K562 (cell line): ENCODE data around the gene ACP4. TPM values are rescaled to one million over a fixed set of nuclear protein-coding genes. Genes with fewer than 3 reads are reported as not detected.

Experiments used
- BRF1 ChIP-seq: IDR thresholded peaks from 3 replicates; pipeline ENCODE4 v1.6.1; 2011; ENCODE audit warnings: borderline replicate concordance, mild to moderate bottlenecking; ENCODE audit not compliant: insufficient read length; ENCODE audit errors: extremely low read depth
- CEBPG ChIP-seq, 3 experiments: fragments of 200-800 bp in 1 of 3; sonication (Bioruptor generic) in 1 of 3; sonication (generic) in 1 of 3; formaldehyde crosslinking in 1 of 3; IDR thresholded peaks in 2 of 3; conservative IDR thresholded peaks in 1 of 3; 2 replicates each; pipeline versions ENCODE4 v1.6.1 to v1.8.0; 2016 to 2022; ENCODE audit warnings: missing compliant biosample characterization in 2 of 3, missing genetic modification characterization in 2 of 3, mild to moderate bottlenecking in 1 of 3, missing genetic modification reagents in 1 of 3
- CHD2 ChIP-seq: IDR thresholded peaks from 2 replicates; pipeline ENCODE4 v1.6.1; 2011; ENCODE audit warnings: low read depth, low read length
- GABPA ChIP-seq: fragments of 200-800 bp; sonication (Bioruptor generic); conservative IDR thresholded peaks from 2 replicates; pipeline ENCODE4 v1.6.1; 2016; ENCODE audit warnings: low read depth, missing genetic modification characterization, missing compliant biosample characterization
- HEY1 ChIP-seq: fragments of 250-450 bp; sonication (Bioruptor Pico); IDR thresholded peaks from 2 replicates; pipeline ENCODE4 v1.5.0; 2020; ENCODE audit warnings: mild to moderate bottlenecking, moderate library complexity, borderline replicate concordance
- MTA3 ChIP-seq: fragments of 450-650 bp; formaldehyde crosslinking; IDR thresholded peaks from 2 replicates; pipeline ENCODE4 v1.6.1; 2017; ENCODE audit warnings: mild to moderate bottlenecking, borderline replicate concordance
- SAFB ChIP-seq: fragments of 200-400 bp; formaldehyde crosslinking; IDR thresholded peaks from 2 replicates; pipeline ENCODE4 v1.6.1; 2017; ENCODE audit warnings: low read depth, low read length, borderline replicate concordance
- TAL1 ChIP-seq: fragments of 450-650 bp; IDR thresholded peaks from 2 replicates; pipeline ENCODE4 v1.6.1; 2016; ENCODE audit warnings: mild to moderate bottlenecking
- ZNF184 ChIP-seq: sonication (generic); formaldehyde crosslinking; IDR thresholded peaks from 2 replicates; pipeline ENCODE4 v1.5.0; 2020; ENCODE audit warnings: missing genetic modification reagents
- ZNF232 ChIP-seq: sonication (generic); formaldehyde crosslinking; IDR thresholded peaks from 2 replicates; pipeline ENCODE4 v1.8.0; 2022; ENCODE audit warnings: mild to moderate bottlenecking, missing genetic modification reagents
- polyA plus RNA-seq, 8 experiments: library from polyadenylated mRNA; depleted of rRNA in 4 of 8; stranded (reverse) in 5 of 8; unstranded in 3 of 8; fragments of >200 nt; fragmentation: Nextera tagmentation in 2 of 8; fragmentation: Illumina TruSeq in 1 of 8; extraction: Ambion mirVana in 2 of 8; extraction: Trizol in 1 of 8; gene quantifications; 2 replicates each; pipeline versions ENCODE4 v1.2.1 to v1.2.3, GENCODE V29; 2011 to 2014; ENCODE audit warnings: inconsistent platforms in 1 of 8, missing spikeins in 1 of 8
- total RNA-seq, 7 experiments: library from RNA; depleted of rRNA in 6 of 7; stranded (reverse); fragments of >200 nt in 6 of 7; fragmentation: Illumina TruSeq in 2 of 7; extraction: Trizol in 2 of 7; gene quantifications; 2 replicates each; pipeline versions ENCODE4 v1.2.1 to v1.2.3, GENCODE V29; 2011 to 2021; ENCODE audit warnings: low replicate concordance in 1 of 7
- TF ChIP-seq, protein P1 (sequence below): fragments of 450-650 bp; IDR thresholded peaks from 2 replicates; pipeline ENCODE4 v1.6.1; 2016; ENCODE audit warnings: mild to moderate bottlenecking, moderate library complexity
- TF ChIP-seq, protein P2 (sequence below), 3 experiments: fragments of 200-800 bp in 1 of 3; sonication (Bioruptor generic) in 1 of 3; sonication (generic) in 1 of 3; formaldehyde crosslinking in 1 of 3; IDR thresholded peaks; 2 replicates each; pipeline versions ENCODE4 v1.6.1 to v1.8.0; 2016 to 2022; ENCODE audit warnings: mild to moderate bottlenecking in 2 of 3, missing compliant biosample characterization in 2 of 3, missing genetic modification characterization in 2 of 3, missing genetic modification reagents in 1 of 3
- TF ChIP-seq, protein P3 (sequence below): sonication (generic); formaldehyde crosslinking; IDR thresholded peaks from 2 replicates; pipeline ENCODE4 v1.8.1; 2022; ENCODE audit warnings: missing genetic modification reagents

The ACP4 gene
- total and polyA plus RNA-seq, 9 of the 15 experiments (the other 6 are each of a cell fraction or from before 2014, with no cell fraction given) = not detected

DNA sequence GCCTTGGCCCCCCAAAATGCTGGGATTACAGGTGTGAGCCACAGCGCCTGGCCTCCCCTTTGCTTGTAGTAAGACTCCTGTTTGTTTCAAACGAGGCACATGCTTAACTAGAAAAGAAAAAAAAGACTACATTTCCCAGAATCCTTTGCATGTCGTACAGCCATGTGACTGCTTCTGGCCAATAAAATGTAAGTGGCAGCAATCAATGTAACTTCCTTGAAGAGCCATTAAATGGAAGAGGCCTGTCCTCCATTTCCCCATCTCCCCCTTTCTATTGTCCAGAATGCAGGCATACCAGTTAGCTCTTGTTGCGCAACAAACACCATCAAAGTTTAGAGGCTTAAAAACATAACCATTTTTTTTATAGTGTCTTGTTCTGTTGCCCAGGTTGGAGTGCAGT, 30.3 kb upstream of the ACP4 start (continued):
- TF ChIP-seq, protein P1, sequence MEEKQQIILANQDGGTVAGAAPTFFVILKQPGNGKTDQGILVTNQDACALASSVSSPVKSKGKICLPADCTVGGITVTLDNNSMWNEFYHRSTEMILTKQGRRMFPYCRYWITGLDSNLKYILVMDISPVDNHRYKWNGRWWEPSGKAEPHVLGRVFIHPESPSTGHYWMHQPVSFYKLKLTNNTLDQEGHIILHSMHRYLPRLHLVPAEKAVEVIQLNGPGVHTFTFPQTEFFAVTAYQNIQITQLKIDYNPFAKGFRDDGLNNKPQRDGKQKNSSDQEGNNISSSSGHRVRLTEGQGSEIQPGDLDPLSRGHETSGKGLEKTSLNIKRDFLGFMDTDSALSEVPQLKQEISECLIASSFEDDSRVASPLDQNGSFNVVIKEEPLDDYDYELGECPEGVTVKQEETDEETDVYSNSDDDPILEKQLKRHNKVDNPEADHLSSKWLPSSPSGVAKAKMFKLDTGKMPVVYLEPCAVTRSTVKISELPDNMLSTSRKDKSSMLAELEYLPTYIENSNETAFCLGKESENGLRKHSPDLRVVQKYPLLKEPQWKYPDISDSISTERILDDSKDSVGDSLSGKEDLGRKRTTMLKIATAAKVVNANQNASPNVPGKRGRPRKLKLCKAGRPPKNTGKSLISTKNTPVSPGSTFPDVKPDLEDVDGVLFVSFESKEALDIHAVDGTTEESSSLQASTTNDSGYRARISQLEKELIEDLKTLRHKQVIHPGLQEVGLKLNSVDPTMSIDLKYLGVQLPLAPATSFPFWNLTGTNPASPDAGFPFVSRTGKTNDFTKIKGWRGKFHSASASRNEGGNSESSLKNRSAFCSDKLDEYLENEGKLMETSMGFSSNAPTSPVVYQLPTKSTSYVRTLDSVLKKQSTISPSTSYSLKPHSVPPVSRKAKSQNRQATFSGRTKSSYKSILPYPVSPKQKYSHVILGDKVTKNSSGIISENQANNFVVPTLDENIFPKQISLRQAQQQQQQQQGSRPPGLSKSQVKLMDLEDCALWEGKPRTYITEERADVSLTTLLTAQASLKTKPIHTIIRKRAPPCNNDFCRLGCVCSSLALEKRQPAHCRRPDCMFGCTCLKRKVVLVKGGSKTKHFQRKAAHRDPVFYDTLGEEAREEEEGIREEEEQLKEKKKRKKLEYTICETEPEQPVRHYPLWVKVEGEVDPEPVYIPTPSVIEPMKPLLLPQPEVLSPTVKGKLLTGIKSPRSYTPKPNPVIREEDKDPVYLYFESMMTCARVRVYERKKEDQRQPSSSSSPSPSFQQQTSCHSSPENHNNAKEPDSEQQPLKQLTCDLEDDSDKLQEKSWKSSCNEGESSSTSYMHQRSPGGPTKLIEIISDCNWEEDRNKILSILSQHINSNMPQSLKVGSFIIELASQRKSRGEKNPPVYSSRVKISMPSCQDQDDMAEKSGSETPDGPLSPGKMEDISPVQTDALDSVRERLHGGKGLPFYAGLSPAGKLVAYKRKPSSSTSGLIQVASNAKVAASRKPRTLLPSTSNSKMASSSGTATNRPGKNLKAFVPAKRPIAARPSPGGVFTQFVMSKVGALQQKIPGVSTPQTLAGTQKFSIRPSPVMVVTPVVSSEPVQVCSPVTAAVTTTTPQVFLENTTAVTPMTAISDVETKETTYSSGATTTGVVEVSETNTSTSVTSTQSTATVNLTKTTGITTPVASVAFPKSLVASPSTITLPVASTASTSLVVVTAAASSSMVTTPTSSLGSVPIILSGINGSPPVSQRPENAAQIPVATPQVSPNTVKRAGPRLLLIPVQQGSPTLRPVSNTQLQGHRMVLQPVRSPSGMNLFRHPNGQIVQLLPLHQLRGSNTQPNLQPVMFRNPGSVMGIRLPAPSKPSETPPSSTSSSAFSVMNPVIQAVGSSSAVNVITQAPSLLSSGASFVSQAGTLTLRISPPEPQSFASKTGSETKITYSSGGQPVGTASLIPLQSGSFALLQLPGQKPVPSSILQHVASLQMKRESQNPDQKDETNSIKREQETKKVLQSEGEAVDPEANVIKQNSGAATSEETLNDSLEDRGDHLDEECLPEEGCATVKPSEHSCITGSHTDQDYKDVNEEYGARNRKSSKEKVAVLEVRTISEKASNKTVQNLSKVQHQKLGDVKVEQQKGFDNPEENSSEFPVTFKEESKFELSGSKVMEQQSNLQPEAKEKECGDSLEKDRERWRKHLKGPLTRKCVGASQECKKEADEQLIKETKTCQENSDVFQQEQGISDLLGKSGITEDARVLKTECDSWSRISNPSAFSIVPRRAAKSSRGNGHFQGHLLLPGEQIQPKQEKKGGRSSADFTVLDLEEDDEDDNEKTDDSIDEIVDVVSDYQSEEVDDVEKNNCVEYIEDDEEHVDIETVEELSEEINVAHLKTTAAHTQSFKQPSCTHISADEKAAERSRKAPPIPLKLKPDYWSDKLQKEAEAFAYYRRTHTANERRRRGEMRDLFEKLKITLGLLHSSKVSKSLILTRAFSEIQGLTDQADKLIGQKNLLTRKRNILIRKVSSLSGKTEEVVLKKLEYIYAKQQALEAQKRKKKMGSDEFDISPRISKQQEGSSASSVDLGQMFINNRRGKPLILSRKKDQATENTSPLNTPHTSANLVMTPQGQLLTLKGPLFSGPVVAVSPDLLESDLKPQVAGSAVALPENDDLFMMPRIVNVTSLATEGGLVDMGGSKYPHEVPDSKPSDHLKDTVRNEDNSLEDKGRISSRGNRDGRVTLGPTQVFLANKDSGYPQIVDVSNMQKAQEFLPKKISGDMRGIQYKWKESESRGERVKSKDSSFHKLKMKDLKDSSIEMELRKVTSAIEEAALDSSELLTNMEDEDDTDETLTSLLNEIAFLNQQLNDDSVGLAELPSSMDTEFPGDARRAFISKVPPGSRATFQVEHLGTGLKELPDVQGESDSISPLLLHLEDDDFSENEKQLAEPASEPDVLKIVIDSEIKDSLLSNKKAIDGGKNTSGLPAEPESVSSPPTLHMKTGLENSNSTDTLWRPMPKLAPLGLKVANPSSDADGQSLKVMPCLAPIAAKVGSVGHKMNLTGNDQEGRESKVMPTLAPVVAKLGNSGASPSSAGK = peak; percentile 59
- TF ChIP-seq GABPA (tag) = peak; percentile 19; the same call in 1 of the 2 replicates
- TF ChIP-seq, protein P2, sequence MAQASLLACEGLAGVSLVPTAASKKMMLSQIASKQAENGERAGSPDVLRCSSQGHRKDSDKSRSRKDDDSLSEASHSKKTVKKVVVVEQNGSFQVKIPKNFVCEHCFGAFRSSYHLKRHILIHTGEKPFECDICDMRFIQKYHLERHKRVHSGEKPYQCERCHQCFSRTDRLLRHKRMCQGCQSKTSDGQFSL (CRISPR knock-in tag; IDR thresholded peaks at IDR 0.05) = no peak
- TF ChIP-seq, protein P2 (tag; IDR thresholded peaks at IDR 0.05) = no peak
- TF ChIP-seq, protein P3, sequence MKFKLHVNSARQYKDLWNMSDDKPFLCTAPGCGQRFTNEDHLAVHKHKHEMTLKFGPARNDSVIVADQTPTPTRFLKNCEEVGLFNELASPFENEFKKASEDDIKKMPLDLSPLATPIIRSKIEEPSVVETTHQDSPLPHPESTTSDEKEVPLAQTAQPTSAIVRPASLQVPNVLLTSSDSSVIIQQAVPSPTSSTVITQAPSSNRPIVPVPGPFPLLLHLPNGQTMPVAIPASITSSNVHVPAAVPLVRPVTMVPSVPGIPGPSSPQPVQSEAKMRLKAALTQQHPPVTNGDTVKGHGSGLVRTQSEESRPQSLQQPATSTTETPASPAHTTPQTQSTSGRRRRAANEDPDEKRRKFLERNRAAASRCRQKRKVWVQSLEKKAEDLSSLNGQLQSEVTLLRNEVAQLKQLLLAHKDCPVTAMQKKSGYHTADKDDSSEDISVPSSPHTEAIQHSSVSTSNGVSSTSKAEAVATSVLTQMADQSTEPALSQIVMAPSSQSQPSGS (CRISPR knock-in tag) = no peak
- TF ChIP-seq CEBPG (CRISPR knock-in tag; IDR thresholded peaks at IDR 0.05) = peak; percentile 78
- peak; percentile 94 to 98 for TF ChIP-seq CEBPG (tag; conservative IDR thresholded peaks at IDR 0.05 in 1 of 2, IDR thresholded peaks at IDR 0.05 in 1 of 2)
- no peak for TF ChIP-seq BRF1
- no peak for TF ChIP-seq HEY1 (CRISPR knock-in tag)
- no peak for TF ChIP-seq SAFB
- TF ChIP-seq CHD2 = peak; percentile 72
- TF ChIP-seq ZNF184 (CRISPR knock-in tag) = no peak
- 0 out of 2 replicates have a peak, but pooled peaks have one; percentile 30 for TF ChIP-seq MTA3
- no peak for TF ChIP-seq ZNF232 (CRISPR knock-in tag)
- no peak for TF ChIP-seq TAL1
